Memory B cell (primary cell): Measurements from ENCODE around the gene AHR.
"Not testable (repeated sequence)": the region's sequence is repeated elsewhere in the genome, so short reads cannot be mapped to it uniquely, and the experiment has no call there.

Source experiments
- ATAC-seq: fragments of 150-1000 bp; cut with Tn5 transposase; 2 replicates; pipeline ENCODE4 v1.10.0; 2021; ENCODE audit warnings: low read depth, mild to moderate bottlenecking, moderate library complexity
- DNase-seq, 2 donors: peaks; one replicate each; pipeline ENCODE4 v3.0.0; 2022; ENCODE audit warnings: low spot score in 2 of 2
- H3K27ac Mint-ChIP-seq: one replicate; pipeline ENCODE4 v1.8.0; 2022; ENCODE audit warnings: mild to moderate bottlenecking, moderate library complexity, mixed read lengths
- H3K27me3 Mint-ChIP-seq: one replicate; pipeline ENCODE4 v1.8.0; 2022; ENCODE audit warnings: mixed read lengths
- H3K36me3 Mint-ChIP-seq: one replicate; pipeline ENCODE4 v1.8.0; 2022; ENCODE audit warnings: mild to moderate bottlenecking, mixed read lengths
- H3K4me1 Mint-ChIP-seq: one replicate; pipeline ENCODE4 v1.8.0; 2022; ENCODE audit warnings: mixed read lengths
- H3K4me3 Mint-ChIP-seq: one replicate; pipeline ENCODE4 v1.8.0; 2022; ENCODE audit warnings: mild to moderate bottlenecking, moderate library complexity, mixed read lengths
- H3K9me3 Mint-ChIP-seq: one replicate; pipeline ENCODE4 v1.8.0; 2022; ENCODE audit warnings: mixed read lengths

Gene AHR

DNA sequence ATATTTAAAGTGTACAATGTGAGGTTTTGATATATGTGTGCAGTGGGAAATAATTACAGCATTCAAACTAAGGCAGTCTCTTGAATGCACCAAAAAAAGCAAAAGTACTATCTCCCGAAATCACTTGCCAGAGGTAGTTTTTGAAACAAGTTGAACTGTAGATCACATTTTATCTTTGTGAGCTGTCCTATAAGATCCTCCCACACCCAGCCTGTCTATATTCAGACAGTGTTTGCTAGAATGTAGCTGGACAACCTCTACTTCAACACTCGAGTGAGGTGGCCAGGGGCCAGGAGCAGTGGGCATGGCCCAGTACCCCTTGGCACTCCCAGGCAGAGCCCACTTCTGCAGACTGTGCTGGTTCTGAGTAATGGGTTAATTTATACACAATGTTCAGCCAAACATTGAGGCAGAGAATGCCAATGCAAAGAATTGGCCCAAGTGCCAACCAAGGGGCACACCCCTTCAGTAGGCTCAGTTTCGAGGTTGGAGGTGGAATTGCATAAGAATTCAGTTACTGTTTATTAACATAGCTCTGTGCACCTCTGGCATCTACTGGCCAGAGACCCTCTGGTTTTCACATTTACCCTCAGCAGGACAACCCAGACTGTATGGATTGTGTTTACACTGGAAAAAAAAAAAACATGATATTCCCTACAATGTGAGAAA lies 70.5 kb downstream of the AHR start:
- ATAC-seq, result no peak
- H3K4me3 Mint-ChIP-seq, result no peak overlapping the region
- H3K27ac Mint-ChIP-seq, result no peak overlapping the region
- DNase-seq, result no peak
- H3K9me3 Mint-ChIP-seq, result no peaks in the 10 kb centered on the region
- H3K4me1 Mint-ChIP-seq, result no peaks in the 10 kb centered on the region
- no peaks in the 10 kb centered on the region for H3K27me3 Mint-ChIP-seq
- H3K36me3 Mint-ChIP-seq, result no peaks in the 10 kb centered on the region

DNA sequence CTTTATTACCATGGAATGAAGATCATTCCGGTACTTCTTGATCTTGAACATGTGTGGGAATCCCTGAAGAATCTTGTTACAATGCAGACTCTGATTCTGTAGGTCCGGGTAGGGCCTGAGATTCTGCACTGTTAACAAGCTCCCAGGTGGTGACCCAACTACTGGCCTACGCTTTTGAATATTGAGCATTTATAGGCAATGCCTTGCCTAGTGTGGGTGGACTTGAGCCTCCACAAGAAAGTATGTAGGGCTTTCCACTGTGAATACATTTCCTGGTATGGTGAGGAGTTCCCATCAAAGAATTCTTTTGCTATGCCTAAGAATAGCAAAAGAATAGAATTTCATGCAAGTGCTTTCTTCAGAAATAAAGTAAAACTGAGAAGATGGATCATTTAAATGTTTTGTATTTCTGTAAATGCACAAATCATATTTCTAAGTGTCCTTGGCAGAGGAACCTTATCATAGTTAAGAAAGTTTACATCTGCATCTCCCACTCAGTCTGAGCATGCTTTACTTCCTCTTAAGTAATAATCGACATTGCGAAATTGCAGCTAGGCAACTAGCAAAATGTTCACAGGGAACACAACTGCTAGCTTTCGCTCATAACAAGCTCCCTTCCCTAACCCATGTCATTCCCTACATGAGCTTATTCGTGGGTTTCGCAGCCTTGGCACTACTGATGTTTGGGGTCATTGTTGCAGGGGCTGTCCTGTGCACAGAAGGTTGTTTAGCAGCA lies 71.4 kb downstream of the AHR start:
- DNase-seq, result no peak
- H3K4me1 Mint-ChIP-seq, result no peaks in the 10 kb centered on the region
- no peaks in the 10 kb centered on the region for H3K9me3 Mint-ChIP-seq
- H3K4me3 Mint-ChIP-seq, result no peak overlapping the region
- H3K27ac Mint-ChIP-seq, result no peak overlapping the region
- H3K27me3 Mint-ChIP-seq, result no peaks in the 10 kb centered on the region
- H3K36me3 Mint-ChIP-seq, result no peaks in the 10 kb centered on the region
- no peak for ATAC-seq

DNA sequence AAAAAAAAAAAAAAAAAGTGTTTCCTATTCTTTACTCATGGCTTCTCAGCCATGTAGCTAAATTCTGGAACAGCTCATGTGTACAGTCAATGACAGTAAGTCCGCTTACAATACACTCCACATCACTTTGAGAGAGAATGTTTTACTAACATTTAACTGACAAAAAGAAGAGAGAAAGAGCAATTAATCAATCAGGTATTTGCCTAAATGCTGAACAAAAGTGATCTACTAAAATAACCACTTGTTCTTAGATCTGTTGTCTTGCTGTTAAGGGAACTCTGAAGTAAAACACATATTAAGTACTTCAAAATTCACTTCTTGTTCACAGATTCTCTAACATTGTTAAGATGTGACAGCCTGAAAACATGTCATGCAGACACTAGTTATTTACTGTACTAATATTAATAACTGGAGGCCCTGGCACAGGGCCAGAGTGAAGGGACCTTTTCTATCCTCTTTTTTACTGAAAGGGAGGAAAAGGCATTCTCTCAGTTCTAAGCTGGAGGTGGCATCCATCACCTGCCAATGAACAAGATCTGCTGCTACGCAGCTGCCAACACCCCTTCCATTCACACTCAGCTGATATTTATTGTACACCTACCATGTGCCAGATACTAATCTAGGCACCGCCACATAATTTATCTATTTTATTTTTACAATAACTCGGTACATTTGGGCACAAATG lies 72.6 kb downstream of the AHR start:
- ATAC-seq, result no peak
- Mint-ChIP-seq H3K9me3 (no peaks in the 10 kb centered on the region), H3K4me1 (no peaks in the 10 kb centered on the region), H3K27ac (no peak overlapping the region), H3K27me3 (no peaks in the 10 kb centered on the region), H3K36me3 (no peaks in the 10 kb centered on the region), H3K4me3 (no peak overlapping the region)
- DNase-seq, result no peak

DNA sequence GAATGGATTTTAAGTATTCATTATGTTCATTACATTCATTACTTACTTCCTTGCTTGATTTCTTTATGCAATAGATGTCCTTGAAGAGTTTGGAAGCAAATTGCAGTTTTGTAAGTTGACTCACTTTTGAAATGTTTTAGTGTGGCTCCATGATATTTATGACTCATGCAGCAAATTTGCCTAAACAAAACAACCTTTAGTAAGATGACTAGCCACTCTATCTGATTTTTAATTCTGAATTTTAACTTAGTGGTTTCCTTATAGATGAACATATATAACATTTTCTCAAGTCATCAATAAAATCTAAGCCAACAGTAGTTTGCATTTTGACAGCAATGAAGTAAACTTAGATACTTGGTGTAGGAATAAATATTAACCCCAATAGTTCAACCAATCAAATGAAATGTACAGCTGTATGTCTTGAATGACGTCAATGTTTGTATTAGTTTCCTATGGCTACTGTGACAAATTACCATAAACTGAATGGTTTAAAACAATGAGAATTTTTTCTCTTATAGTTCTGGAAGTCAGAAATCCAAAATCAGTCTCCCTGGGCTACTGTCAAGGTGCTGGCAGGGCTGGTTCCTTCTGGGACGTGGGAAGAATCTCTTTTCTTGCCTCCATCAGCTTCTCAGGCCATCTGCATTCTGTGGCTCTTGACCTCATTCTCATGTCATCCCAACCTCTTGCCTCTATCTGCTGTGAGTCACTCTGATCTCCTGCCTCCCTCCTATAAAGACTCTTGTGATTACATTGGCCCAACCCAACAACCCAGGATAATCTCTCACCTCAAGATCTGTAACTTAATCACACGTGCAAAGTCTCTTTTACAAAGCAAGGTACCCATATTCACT lies 73.4 kb downstream of the AHR start:
- no peak for DNase-seq
- H3K4me1 Mint-ChIP-seq, result no peaks in the 10 kb centered on the region
- no peak overlapping the region for H3K4me3 Mint-ChIP-seq
- ATAC-seq, result no peak
- no peaks in the 10 kb centered on the region for H3K27me3 Mint-ChIP-seq
- H3K27ac Mint-ChIP-seq, result no peak overlapping the region
- no peaks in the 10 kb centered on the region for H3K9me3 Mint-ChIP-seq
- no peaks in the 10 kb centered on the region for H3K36me3 Mint-ChIP-seq

DNA sequence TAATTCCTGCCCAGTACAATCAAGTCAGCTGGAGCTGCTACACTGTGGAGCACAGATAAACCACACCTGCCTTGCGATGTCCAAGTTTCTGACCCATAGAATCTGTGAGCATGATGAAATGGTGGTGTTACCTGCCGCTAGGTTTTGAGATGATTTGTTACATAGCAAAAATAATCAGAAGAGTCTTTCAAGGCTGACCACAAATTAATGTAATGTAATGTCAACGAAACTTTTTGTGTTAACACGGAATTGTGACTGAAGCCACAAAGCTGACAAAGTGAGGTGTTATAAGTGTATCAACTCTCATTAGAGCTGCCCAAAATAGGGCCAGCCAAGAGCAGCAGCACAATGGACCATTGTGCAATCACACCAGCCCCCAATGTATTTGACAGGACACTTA lies 75.7 kb downstream of the AHR start:
- Mint-ChIP-seq H3K4me3 (no peak overlapping the region), H3K36me3 (no peaks in the 10 kb centered on the region), H3K9me3 (no peaks in the 10 kb centered on the region), H3K4me1 (no peaks in the 10 kb centered on the region), H3K27ac (no peak overlapping the region), H3K27me3 (no peaks in the 10 kb centered on the region)
- DNase-seq (no peak), ATAC-seq (no peak)

DNA sequence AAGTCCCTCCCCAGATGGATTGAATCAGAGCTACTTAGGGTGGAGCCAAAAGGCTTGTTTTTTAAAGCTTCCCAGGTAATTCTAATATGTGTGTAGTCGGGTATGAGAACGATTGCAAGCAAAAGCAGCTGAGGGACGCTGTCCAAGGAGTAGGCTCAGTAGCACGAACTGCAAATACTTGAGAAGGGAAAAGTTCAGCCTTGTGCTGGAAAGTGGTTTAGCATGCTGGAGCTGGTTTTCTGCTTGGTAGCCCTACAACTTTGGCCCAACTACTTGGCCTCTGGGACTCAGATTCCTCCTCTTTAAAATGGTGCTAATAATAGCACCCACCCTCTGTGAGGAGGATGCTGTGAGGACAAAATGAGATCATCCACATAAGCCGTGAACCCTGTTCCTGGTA lies 76.2 kb downstream of the AHR start:
- DNase-seq (no peak), ATAC-seq (no peak)
- H3K27me3 Mint-ChIP-seq, result no peaks in the 10 kb centered on the region
- no peak overlapping the region for H3K4me3 Mint-ChIP-seq
- H3K27ac Mint-ChIP-seq, result no peak overlapping the region
- H3K9me3 Mint-ChIP-seq, result no peaks in the 10 kb centered on the region
- H3K4me1 Mint-ChIP-seq, result no peaks in the 10 kb centered on the region
- H3K36me3 Mint-ChIP-seq, result no peaks in the 10 kb centered on the region

DNA sequence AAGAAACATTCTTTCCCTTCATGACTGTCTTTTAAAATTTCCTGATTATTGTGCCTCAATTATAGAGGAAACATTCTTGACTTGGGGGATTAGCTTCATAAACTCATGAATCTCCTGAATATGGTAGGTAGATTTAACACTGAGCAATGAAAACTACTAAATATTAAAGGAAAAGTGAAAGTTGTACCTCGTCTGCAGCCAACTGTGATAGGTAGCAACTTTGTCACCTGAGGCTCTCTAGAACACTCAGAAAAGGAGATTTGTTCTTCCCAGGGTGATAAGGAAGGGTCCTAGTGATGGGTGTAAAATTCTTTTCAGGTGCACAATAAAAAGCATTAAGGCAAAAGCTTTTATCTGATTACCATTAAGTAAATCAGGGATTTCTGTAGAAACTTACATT lies 78.1 kb downstream of the AHR start:
- Mint-ChIP-seq H3K27ac (no peak overlapping the region), H3K36me3 (no peaks in the 10 kb centered on the region), H3K4me3 (no peak overlapping the region), H3K4me1 (no peaks in the 10 kb centered on the region), H3K27me3 (no peaks in the 10 kb centered on the region), H3K9me3 (no peaks in the 10 kb centered on the region)
- DNase-seq (no peak), ATAC-seq (no peak)

DNA sequence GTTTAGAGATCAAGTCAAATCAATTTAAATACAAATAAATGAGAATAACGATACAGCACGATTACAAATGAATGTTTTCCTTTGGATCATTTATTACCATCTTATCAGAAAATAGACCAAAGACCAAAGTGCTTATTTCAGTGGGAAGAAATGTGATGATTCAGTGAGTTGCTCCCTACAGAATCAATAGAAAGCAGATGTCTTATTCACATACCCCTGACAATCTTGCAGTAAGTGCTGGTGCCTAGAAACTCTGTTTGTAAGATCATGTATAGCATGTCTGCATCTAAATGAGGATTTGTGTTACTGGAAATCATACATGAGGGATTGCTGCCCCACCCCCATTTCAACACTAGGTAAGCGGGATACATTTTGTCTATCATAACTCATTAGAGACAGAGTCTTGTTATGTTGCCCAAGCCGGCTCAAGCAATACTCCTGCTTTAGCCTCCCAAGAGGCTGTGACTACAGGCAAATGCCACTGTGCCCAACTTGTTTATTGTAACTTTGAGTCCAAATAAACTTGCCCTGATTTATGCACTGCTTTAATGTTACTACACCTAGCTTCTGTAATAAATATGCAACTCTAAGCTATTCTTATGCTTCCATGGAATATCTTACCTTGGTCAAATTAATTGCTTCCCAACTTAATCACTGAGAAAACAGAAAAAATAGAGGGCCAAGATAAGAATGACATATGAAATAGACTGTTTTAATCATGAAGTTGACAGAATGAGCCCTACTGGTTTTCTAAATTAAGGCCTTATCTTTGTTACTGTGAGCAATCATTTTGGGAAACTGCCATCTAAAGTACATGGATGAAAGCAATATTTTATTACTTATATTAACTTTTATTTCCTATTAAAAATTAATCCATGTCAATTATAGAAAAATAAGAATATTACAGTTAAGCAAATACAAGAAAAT lies 82.5 kb downstream of the AHR start:
- H3K27ac Mint-ChIP-seq, result no peak overlapping the region
- H3K4me1 Mint-ChIP-seq, result no peaks in the 10 kb centered on the region
- DNase-seq, result no peak
- H3K36me3 Mint-ChIP-seq, result no peaks in the 10 kb centered on the region
- no peak overlapping the region for H3K4me3 Mint-ChIP-seq
- H3K9me3 Mint-ChIP-seq, result no peaks in the 10 kb centered on the region
- H3K27me3 Mint-ChIP-seq, result no peaks in the 10 kb centered on the region
- no peak for ATAC-seq

DNA sequence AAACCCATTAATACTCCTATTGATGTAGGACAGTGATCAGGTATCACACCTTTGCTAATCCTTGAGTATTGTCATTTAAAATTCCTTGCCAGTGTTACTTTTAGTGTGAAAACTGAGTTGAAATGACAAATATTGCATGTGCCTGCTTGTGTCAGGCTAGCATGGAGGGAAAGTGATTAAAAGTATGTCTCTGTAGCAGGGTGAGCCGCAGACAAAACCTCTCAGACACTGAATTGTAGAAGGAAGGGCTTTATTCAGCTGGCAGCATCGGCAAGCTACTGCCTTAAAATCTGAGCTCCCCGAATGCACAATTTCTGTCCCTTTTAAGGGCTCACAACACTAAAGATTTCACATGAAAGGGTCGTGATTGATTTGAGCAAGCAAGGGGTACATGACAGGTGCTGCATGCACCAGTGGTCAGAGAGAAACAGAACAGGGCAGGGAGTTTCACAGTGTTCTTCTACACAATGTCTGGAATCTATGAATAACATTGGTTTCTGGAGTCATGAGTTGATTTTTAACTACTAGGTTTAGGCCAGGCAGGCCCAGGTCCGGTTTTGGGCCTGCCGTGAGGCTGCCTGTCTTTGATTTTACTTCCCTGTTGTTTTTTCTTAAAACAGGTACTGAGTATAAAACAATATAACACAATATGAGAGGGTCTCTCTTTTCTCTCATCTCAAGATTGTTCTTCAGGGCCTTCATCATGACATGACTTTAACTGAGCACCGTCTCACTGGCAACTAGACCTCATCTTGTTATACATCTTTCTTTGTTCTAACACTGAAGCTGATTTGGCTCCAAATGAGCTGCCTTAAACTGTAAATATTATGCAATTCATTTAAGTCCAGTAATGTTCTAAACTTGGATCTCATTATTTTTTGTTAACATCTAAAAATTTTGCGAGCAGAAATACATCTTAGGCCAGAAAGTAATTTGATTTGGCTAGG lies 84.2 kb downstream of the AHR start:
- H3K9me3 Mint-ChIP-seq, H3K27me3 Mint-ChIP-seq, H3K27ac Mint-ChIP-seq, ATAC-seq, DNase-seq, H3K4me1 Mint-ChIP-seq, H3K36me3 Mint-ChIP-seq, H3K4me3 Mint-ChIP-seq: not testable (repeated sequence)

DNA sequence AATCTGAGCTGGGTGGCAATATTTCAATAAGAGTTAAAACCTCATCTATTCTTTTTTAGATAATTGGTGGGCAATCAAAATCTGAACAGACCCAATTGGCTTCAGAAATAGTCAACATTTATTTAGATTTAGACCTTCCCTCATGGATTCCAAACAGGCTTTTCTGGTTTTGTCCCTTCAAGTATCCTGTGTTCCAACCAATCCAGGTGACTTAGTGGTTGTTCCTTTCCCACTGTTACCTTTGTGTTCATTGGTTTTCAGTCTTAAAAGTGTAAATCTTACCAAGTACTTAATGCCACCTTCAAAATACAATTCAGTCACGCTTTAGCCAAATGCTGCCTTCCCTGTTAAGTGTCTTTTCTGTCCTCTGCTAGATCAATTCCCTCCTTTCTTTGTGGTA lies 85.9 kb downstream of the AHR start:
- Mint-ChIP-seq H3K27ac (no peak overlapping the region), H3K36me3 (no peaks in the 10 kb centered on the region), H3K4me1 (no peaks in the 10 kb centered on the region), H3K4me3 (no peak overlapping the region), H3K9me3 (no peaks in the 10 kb centered on the region), H3K27me3 (no peaks in the 10 kb centered on the region)
- ATAC-seq (no peak), DNase-seq (no peak)

DNA sequence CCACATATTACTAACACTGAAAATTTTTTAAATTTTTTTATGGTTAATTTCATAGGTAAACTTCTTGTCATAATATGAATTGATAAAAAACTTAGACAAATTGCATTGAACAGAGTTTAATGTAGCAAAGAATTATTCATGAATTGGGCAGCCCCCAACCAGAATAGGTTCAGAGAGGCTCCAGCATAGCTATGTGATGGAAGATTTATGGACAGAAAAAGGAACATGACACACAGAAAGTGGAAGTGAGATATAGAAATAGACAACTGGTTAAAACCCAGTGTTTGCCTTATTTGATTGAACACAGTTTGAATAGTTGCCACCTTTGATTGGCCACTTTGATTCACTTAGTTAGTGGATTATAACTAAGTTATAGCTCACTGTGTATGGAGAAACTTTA lies 87.2 kb downstream of the AHR start:
- no peak for DNase-seq
- no peaks in the 10 kb centered on the region for H3K27me3 Mint-ChIP-seq
- no peaks in the 10 kb centered on the region for H3K36me3 Mint-ChIP-seq
- no peaks in the 10 kb centered on the region for H3K9me3 Mint-ChIP-seq
- H3K4me1 Mint-ChIP-seq, result no peaks in the 10 kb centered on the region
- no peak overlapping the region for H3K27ac Mint-ChIP-seq
- ATAC-seq, result no peak
- H3K4me3 Mint-ChIP-seq, result no peak overlapping the region

DNA sequence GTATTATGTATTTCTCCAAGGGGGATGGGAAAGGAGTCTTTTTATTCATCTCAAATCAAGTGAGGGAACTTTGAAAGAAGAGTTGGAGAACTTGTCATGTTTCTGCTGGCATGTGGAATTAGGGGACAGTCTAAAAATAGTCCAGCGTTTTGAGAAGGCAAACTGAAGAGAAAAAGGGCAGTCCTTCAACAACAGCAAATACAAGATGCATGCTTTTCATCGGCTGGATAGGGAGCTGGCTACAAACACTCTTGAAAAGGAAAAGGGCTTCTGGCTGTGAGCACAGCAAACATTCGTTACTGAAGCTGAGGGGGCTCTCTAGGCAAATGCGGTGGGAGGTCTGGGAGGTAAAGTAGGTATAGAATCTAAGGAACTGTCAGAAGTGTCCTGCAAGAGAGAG lies 91.9 kb downstream of the AHR start:
- DNase-seq (no peak), ATAC-seq (no peak)
- Mint-ChIP-seq H3K4me3 (no peak overlapping the region), H3K36me3 (peaks cover 2% of the 10 kb centered on the region), H3K4me1 (no peaks in the 10 kb centered on the region), H3K27me3 (no peaks in the 10 kb centered on the region), H3K9me3 (peaks cover 9% of the 10 kb centered on the region), H3K27ac (no peak overlapping the region)
